Prostate gland (tissue), 2 donors: Measurements from ENCODE around the gene SLC4A2.

Experiments used
- CTCF ChIP-seq, 4 experiments: fragments of 200-600 bp in 2 of 4; fragments of 450-650 bp in 2 of 4; sonication (generic) in 2 of 4; IDR thresholded peaks; 1 replicate in 3 of 4; 2 replicates in 1 of 4; pipeline ENCODE4 v1.5.1; 2016 to 2019; ENCODE audit warnings: antibody characterized with exemption in 4 of 4, mild to moderate bottlenecking in 2 of 4, moderate library complexity in 2 of 4
- POLR2A ChIP-seq: fragments of 450-650 bp; IDR thresholded peaks from one replicate; pipeline ENCODE4 v1.6.1; 2016; ENCODE audit warnings: antibody characterized with exemption, mild to moderate bottlenecking

GRCh38 chr7:151115836-151116418 lies 56.5 kb downstream of the SLC4A2 start:
- peak; percentile 90 for TF ChIP-seq POLR2A
- TF ChIP-seq CTCF (IDR thresholded peaks at IDR 0.05), result no peak
